IPS-18a (cell line): Measurements from ENCODE around the gene HBG1.

Source experiments
- H3K27ac ChIP-seq: one replicate; pipeline ENCODE4 v1.5.1; 2013; ENCODE audit warnings: low read length
- H3K27me3 ChIP-seq: one replicate; pipeline ENCODE4 v1.6.1; 2013; ENCODE audit warnings: mild to moderate bottlenecking, low read length; ENCODE audit not compliant: control insufficient read depth, insufficient read depth
- H3K36me3 ChIP-seq: one replicate; pipeline ENCODE4 v1.6.1; 2013; ENCODE audit warnings: low read depth, low read length; ENCODE audit not compliant: control insufficient read depth
- H3K4me1 ChIP-seq: one replicate; pipeline ENCODE4 v1.6.1; 2013; ENCODE audit warnings: low read depth, low read length; ENCODE audit not compliant: control insufficient read depth
- H3K4me3 ChIP-seq: one replicate; pipeline ENCODE4 v1.5.1; 2013; ENCODE audit warnings: low read length
- H3K9ac ChIP-seq: one replicate; pipeline ENCODE4 v1.6.1; 2013; ENCODE audit warnings: mild to moderate bottlenecking, low read length, moderate library complexity
- H3K9me3 ChIP-seq: one replicate; pipeline ENCODE4 v1.6.1; 2013; ENCODE audit warnings: low read depth, low read length; ENCODE audit not compliant: control insufficient read depth

The HBG1 gene

DNA sequence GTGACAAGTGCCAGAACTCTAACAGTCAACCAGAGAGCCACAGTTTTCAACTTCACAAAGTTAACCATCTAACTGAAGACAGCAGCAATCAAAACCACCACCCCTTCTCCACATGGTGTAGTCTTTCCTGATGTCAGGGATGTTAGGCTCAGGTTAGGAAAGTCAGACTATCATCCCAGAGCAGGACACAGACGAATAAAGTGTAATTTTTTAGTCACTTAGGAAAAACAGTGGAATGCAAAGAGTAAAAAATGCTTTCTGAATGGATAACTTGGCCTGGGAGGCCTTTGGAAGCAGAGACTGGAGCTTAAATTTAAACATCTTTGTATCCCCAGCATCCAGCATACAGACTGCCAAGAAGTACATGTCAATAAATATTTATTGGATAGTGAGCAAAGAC lies 36.7 kb upstream of the HBG1 start:
- no peaks in the 10 kb centered on the region for H3K9me3 ChIP-seq
- H3K27ac ChIP-seq: no peak overlapping the region
- H3K27me3 ChIP-seq: no peaks in the 10 kb centered on the region
- H3K4me3 ChIP-seq: no peak overlapping the region
- H3K36me3 ChIP-seq: no peaks in the 10 kb centered on the region
- no peaks in the 10 kb centered on the region for H3K4me1 ChIP-seq
- no peak overlapping the region for H3K9ac ChIP-seq

DNA sequence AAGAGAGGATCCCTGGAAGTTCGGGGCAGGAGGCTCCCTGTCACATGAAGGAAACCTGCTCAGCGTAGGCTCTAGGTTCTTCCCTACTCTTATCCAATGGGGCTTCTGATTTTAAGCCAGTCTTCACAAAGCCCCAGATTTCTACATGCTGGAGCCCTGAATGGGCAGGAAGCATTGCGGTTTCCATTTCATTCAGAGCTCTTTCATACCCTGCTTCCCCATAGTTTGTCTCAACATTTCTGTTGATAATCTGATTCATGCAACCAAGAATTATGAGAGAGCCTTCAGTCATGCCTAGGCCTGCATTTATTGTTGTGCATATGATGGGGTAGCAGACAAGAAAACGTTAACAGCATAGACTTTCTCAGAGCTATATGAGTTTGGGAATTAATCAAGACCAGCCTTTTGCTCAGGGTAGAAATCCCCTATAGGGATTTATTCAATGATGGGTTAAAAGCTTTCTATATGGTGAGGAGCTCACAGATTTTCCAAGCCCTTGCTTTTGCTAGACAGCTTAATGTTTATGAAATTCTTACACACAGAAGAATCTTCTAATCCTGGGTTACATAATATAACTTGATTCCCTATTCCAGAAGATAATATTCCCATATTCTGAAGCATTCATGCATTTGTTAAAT lies 36.2 kb upstream of the HBG1 start:
- H3K4me1 ChIP-seq: no peaks in the 10 kb centered on the region
- H3K27me3 ChIP-seq: no peaks in the 10 kb centered on the region
- no peak overlapping the region for H3K27ac ChIP-seq

DNA sequence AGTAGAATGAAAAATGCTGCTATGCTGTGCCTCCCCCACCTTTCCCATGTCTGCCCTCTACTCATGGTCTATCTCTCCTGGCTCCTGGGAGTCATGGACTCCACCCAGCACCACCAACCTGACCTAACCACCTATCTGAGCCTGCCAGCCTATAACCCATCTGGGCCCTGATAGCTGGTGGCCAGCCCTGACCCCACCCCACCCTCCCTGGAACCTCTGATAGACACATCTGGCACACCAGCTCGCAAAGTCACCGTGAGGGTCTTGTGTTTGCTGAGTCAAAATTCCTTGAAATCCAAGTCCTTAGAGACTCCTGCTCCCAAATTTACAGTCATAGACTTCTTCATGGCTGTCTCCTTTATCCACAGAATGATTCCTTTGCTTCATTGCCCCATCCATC lies 35.0 kb upstream of the HBG1 start:
- Histone ChIP-seq H3K9me3 (no peaks in the 10 kb centered on the region), H3K4me1 (no peaks in the 10 kb centered on the region), H3K27me3 (no peaks in the 10 kb centered on the region), H3K27ac (no peak overlapping the region), H3K9ac (no peak overlapping the region), H3K36me3 (no peaks in the 10 kb centered on the region), H3K4me3 (no peak overlapping the region)

More for the DNA sequence above, 36.2 kb upstream of the HBG1 start:
- no peaks in the 10 kb centered on the region for H3K36me3 ChIP-seq
- no peak overlapping the region for H3K9ac ChIP-seq
- no peaks in the 10 kb centered on the region for H3K9me3 ChIP-seq
- H3K4me3 ChIP-seq: no peak overlapping the region

DNA sequence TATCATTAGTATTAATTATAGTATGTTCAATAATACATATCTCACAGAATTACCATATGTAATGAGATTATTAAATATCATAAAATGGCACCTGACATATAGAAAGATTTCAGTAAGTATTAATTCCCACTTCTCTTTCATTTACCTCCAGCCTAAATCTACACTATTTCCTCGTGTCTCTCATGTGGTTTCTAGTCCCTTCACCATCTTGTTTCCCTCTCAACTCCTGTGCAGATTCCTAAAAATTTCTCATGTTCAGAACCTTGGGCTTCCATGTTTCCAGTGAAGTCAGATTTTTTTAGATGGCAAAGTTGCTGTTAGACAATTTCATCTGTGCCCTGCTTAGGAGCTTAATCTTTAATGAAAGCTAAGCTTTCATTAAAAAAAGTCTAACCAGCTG lies 34.2 kb upstream of the HBG1 start:
- H3K9ac ChIP-seq: no peak overlapping the region
- no peaks in the 10 kb centered on the region for H3K9me3 ChIP-seq
- H3K27me3 ChIP-seq: no peaks in the 10 kb centered on the region
- H3K4me3 ChIP-seq: no peak overlapping the region
- no peaks in the 10 kb centered on the region for H3K4me1 ChIP-seq
- no peaks in the 10 kb centered on the region for H3K36me3 ChIP-seq
- H3K27ac ChIP-seq: no peak overlapping the region

DNA sequence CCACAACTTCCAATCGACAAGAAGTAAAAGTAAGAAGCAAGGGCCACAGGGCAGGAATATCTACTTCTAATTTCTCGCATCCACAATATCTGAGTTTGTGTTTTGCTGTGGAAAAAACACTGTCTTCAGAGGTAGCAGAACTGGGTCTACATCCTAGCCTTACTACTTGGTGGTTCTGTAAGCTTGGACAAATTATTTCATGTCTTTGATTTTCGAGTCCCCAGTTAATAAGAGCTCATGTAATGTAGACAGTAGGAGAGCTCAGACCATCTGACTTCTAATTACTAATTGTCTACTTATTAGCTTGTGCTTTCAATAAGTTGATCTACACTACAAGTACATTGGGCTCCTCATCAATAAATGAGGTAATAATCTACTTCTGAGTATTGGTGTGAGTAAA lies 33.4 kb upstream of the HBG1 start:
- H3K27ac ChIP-seq: no peak overlapping the region
- H3K27me3 ChIP-seq: no peaks in the 10 kb centered on the region
- no peaks in the 10 kb centered on the region for H3K36me3 ChIP-seq
- H3K4me1 ChIP-seq: no peaks in the 10 kb centered on the region
- H3K4me3 ChIP-seq: no peak overlapping the region
- no peak overlapping the region for H3K9ac ChIP-seq
- no peaks in the 10 kb centered on the region for H3K9me3 ChIP-seq

DNA sequence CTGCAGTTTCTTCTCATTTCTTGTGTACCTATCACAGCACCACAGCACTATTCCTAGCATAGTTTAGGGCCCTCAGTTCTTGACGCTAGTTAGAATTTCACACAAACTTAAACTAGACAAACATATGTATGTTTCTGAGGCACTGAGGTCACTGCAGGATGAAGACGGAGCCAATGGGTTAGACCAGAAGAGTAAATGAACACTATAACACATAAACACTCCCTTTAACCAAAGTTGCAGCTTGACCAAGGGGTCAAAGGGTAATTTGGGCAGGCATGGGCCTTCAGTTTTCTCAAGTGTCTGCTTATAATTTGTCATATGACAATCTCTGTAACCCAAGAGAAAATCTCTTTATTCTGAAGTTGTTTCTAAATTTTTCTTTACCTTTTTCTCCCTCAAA lies 33.0 kb upstream of the HBG1 start:
- Histone ChIP-seq H3K36me3 (no peaks in the 10 kb centered on the region), H3K9me3 (no peaks in the 10 kb centered on the region), H3K4me1 (no peaks in the 10 kb centered on the region), H3K27me3 (no peaks in the 10 kb centered on the region), H3K4me3 (no peak overlapping the region), H3K9ac (no peak overlapping the region), H3K27ac (no peak overlapping the region)

DNA sequence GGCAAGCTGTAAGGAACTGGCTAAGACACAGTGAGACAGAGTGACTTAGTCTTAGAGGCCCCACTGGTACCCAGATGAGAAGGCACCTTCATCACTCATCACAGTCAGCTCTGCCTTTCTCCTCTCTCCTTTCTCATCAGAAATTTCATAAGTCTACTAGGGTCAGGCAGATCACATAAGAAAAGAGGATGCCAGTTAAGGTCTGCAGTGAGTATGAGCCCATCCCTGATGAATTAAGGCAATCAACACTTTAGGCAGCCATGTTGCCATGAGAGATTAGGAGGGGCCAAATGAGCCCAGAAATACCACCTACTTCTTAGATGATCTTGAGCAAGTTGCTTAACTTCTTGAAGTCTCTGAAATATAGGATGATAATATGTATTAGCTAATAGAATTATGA lies 31.9 kb upstream of the HBG1 start:
- no peaks in the 10 kb centered on the region for H3K36me3 ChIP-seq
- H3K9ac ChIP-seq: no peak overlapping the region
- no peaks in the 10 kb centered on the region for H3K9me3 ChIP-seq
- H3K27ac ChIP-seq: no peak overlapping the region
- no peaks in the 10 kb centered on the region for H3K4me1 ChIP-seq
- no peaks in the 10 kb centered on the region for H3K27me3 ChIP-seq
- no peak overlapping the region for H3K4me3 ChIP-seq

DNA sequence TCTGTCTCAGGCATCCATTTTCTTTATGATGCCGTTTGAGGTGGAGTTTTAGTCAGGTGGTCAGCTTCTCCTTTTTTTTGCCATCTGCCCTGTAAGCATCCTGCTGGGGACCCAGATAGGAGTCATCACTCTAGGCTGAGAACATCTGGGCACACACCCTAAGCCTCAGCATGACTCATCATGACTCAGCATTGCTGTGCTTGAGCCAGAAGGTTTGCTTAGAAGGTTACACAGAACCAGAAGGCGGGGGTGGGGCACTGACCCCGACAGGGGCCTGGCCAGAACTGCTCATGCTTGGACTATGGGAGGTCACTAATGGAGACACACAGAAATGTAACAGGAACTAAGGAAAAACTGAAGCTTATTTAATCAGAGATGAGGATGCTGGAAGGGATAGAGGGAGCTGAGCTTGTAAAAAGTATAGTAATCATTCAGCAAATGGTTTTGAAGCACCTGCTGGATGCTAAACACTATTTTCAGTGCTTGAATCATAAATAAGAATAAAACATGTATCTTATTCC lies 31.0 kb upstream of the HBG1 start:
- Histone ChIP-seq H3K4me3 (no peak overlapping the region), H3K9me3 (no peaks in the 10 kb centered on the region), H3K27me3 (no peaks in the 10 kb centered on the region), H3K4me1 (no peaks in the 10 kb centered on the region), H3K27ac (no peak overlapping the region), H3K9ac (no peak overlapping the region), H3K36me3 (no peaks in the 10 kb centered on the region)

DNA sequence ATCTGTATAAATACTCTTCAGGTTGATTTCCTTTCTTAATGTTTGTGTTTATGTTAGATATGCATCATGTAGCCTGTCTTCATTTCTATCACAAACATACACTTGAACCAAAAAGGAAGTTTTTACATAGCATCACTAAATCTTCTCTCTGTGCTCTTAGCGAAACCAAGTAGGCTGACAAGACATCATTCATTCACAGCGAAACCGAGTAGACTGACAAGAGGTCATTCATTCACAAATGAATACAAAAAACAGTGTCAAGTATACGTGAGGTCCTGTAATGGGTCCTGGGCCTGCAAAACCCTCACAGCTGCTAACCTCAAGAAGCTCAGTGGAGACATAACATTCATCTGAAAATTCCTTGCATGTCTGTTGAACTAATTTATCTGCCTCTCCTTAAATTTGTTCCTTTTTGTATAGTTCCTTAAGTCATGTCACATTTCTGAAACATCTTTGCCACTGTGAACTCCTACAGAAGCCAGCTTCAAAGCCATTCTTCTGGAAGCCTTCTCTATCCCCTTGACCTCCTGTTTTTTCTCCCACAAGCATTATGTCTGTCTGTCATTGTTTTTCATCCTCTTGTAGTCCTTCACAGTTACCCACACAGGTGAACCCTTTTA lies 29.9 kb upstream of the HBG1 start:
- no peaks in the 10 kb centered on the region for H3K9me3 ChIP-seq
- H3K27me3 ChIP-seq: no peaks in the 10 kb centered on the region
- no peaks in the 10 kb centered on the region for H3K36me3 ChIP-seq
- H3K4me1 ChIP-seq: peaks cover 2% of the 10 kb centered on the region
- H3K9ac ChIP-seq: no peak overlapping the region
- H3K4me3 ChIP-seq: no peak overlapping the region
- H3K27ac ChIP-seq: no peak overlapping the region

DNA sequence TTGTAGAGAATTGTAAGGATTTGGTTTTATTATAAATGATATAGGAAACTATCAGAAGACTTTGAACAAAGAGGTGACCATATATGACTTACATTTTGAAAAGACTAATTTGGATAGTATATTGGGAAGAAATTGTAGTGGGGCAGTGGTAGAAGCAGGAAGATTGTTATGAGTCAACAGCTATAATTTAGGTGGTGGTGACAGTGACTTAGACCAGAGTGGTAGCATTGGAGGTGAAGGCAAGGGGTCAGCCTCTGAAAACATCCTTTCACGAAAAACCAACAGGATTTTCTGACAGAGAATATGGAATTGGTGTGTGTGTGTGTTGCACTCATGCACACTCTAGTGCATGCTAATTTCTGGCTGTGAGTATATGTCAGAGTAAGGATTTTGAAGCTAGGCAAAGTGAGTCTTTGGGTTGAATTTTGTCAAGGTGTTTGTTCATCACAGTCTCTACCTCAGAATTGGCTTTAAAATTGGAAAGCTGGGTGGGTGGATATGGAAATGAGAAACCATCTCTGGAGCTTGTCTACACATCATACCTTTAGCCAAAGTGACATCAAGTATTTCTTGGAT lies 28.2 kb upstream of the HBG1 start:
- no peaks in the 10 kb centered on the region for H3K9me3 ChIP-seq
- H3K27ac ChIP-seq: no peak overlapping the region
- no peaks in the 10 kb centered on the region for H3K27me3 ChIP-seq

DNA sequence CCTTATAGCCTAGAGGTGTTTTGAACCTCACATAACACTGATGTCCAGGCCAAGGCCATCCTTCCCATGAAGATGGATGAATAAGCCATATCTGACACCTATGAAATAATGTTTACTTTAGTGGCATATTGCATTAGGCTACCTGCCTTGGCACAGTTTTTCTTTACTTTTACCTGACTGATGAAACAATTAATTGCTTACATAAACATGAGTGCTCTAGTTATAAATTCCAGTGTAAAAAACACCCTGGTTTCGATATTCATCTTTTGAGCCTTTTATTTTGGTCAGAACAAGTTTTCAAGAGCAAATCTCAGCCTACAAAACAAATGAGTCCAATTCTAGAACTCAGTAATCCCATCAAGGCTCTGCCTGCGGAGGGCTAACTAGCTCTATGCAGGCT lies 27.0 kb upstream of the HBG1 start:
- H3K27ac ChIP-seq: no peak overlapping the region
- no peaks in the 10 kb centered on the region for H3K36me3 ChIP-seq
- H3K9me3 ChIP-seq: no peaks in the 10 kb centered on the region
- H3K4me1 ChIP-seq: peaks cover 5% of the 10 kb centered on the region
- no peak overlapping the region for H3K9ac ChIP-seq
- no peak overlapping the region for H3K4me3 ChIP-seq
- H3K27me3 ChIP-seq: no peaks in the 10 kb centered on the region

More for the DNA sequence above, 28.2 kb upstream of the HBG1 start:
- Histone ChIP-seq H3K4me3 (no peak overlapping the region), H3K9ac (no peak overlapping the region), H3K4me1 (peaks cover 5% of the 10 kb centered on the region), H3K36me3 (no peaks in the 10 kb centered on the region)
